Globus pallidus (tissue), 1 donor: ENCODE results near the gene CAPG.

ENCODE experiments used
- DNase-seq: peaks from one replicate; pipeline ENCODE4 v3.0.0-alpha.2; 2015; ENCODE audit warnings: low spot score

CAPG gene

GRCh38 chr2:85356186-85356585 is 54.0 kb downstream of the CAPG start:
- no peak for DNase-seq

- no peak for DNase-seq
These were observed 54.6 kb downstream of the CAPG start for GRCh38 chr2:85355521-85355920.

GRCh38 chr2:85355073-85355410 is 55.1 kb downstream of the CAPG start:
- DNase-seq: no peak

- DNase-seq: peak; percentile 97
These were observed 55.7 kb downstream of the CAPG start, which contains the start of the genes ELMOD3 and RETSAT for GRCh38 chr2:85354286-85355072. TSS of gene ELMOD3 (plus strand) at chr2:85354769. CDS start at chr2:85357199, 2,430 bp downstream. TSS of gene RETSAT (minus strand) at chr2:85354528. CDS start at chr2:85354507, 21 bp downstream.

GRCh38 chr2:85353876-85354285 is 56.3 kb downstream of the CAPG start:
- peak; percentile 14 for DNase-seq

GRCh38 chr2:85347599-85347998 is 62.6 kb downstream of the CAPG start:
- no peak for DNase-seq
